ELR (cell line): ENCODE measurements around the gene DIDO1.
"Not testable (repeated sequence)": the region's sequence is repeated elsewhere in the genome, so short reads cannot be mapped to it uniquely, and the experiment has no call there.

ENCODE experiments used
- DNase-seq: peaks from one replicate; pipeline ENCODE4 v3.0.0-alpha.2; 2015; ENCODE audit warnings: low read depth

The DIDO1 gene

GRCh38 chr20:62962891-62963613, 36.7 kb upstream of the DIDO1 start:
- no peak for DNase-seq

- DNase-seq: no peak
Measured at GRCh38 chr20:62962221-62962879, 36.0 kb upstream of the DIDO1 start.

- DNase-seq: no peak
Measured at GRCh38 chr20:62961799-62962198, 35.5 kb upstream of the DIDO1 start.

GRCh38 chr20:62961310-62961783, 35.0 kb upstream of the DIDO1 start:
- no peak for DNase-seq

- DNase-seq: not testable (repeated sequence)
Measured at GRCh38 chr20:62960446-62961309, 34.4 kb upstream of the DIDO1 start.

GRCh38 chr20:62959998-62960436, 33.7 kb upstream of the DIDO1 start:
- no peak for DNase-seq

GRCh38 chr20:62959101-62959971, 33.0 kb upstream of the DIDO1 start:
- DNase-seq: no peak

GRCh38 chr20:62958388-62959100, 32.2 kb upstream of the DIDO1 start:
- no peak for DNase-seq

- no peak for DNase-seq
Measured at GRCh38 chr20:62957136-62958117, 31.1 kb upstream of the DIDO1 start.

GRCh38 chr20:62956387-62957135, 30.3 kb upstream of the DIDO1 start:
- no peak for DNase-seq

GRCh38 chr20:62955519-62956386, 29.4 kb upstream of the DIDO1 start:
- no peak for DNase-seq

GRCh38 chr20:62953839-62954703, 27.8 kb upstream of the DIDO1 start:
- peak; percentile 69 for DNase-seq

- peak; percentile 57 for DNase-seq
Measured at GRCh38 chr20:62952968-62953838, 26.9 kb upstream of the DIDO1 start.

- peak; percentile 88 for DNase-seq
Measured at GRCh38 chr20:62952373-62952967, 26.2 kb upstream of the DIDO1 start, which contains the start of gene SLC17A9. Gene SLC17A9 (plus strand): TSS chr20:62952709. CDS start chr20:62952831, 122 bp downstream.

- no peak for DNase-seq
Measured at GRCh38 chr20:62951896-62952372, 25.6 kb upstream of the DIDO1 start.
